ENCODE data around the gene TMEM150A. TPM values are rescaled to one million over a fixed set of nuclear protein-coding genes. Genes with fewer than 3 reads are reported as not detected.

Gene TMEM150A
- total RNA-seq, 2 donors from 2014 or later: 6.4 to 7.7 TPM

Other genes starting within 250 kb of the TMEM150A start
- gene RETSAT, start 248.2 kb downstream of the TMEM150A start, total RNA-seq: 10 to 100 TPM; 30.3 to 35.9 TPM
- 10 to 100 TPM; 20.0 to 23.2 TPM for gene ELMOD3, start 247.9 kb downstream of the TMEM150A start, total RNA-seq
- gene CAPG, start 192.3 kb downstream of the TMEM150A start, total RNA-seq: 10 to 100 TPM; 51.6 to 90.3 TPM
- gene SH2D6, start 184.0 kb downstream of the TMEM150A start, total RNA-seq: under 1 TPM; 0.26 to 0.40 TPM
- gene MAT2A, start 63.5 kb downstream of the TMEM150A start, total RNA-seq: 100 to 1,000 TPM in 1 of 2 donors, 10 to 100 TPM in 1; 98.6 to 110 TPM
- 10 to 100 TPM; 15.6 to 17.8 TPM for gene GGCX, start 41.2 kb downstream of the TMEM150A start, total RNA-seq
- 100 to 1,000 TPM in 1 of 2 donors, 10 to 100 TPM in 1; 82.3 to 104 TPM for gene VAMP8, start 25.1 kb downstream of the TMEM150A start, total RNA-seq
- 10 to 100 TPM; 38.2 to 39.5 TPM for gene VAMP5, start 18.3 kb downstream of the TMEM150A start, total RNA-seq
- gene RNF181, start 7.0 kb downstream of the TMEM150A start, total RNA-seq: 10 to 100 TPM; 42.8 to 43.3 TPM
- gene C2orf68, start 9.4 kb upstream of the TMEM150A start, total RNA-seq: 10 to 100 TPM; 31.2 to 37.3 TPM
- 10 to 100 TPM; 46.4 to 54.8 TPM for gene USP39, start 13.5 kb upstream of the TMEM150A start, total RNA-seq
- not detected for gene SFTPB, start 65.5 kb upstream of the TMEM150A start, total RNA-seq
- 10 to 100 TPM in 1 of 2 donors, 1 to 10 TPM in 1; 9.9 to 14.8 TPM for gene GNLY, start 91.7 kb upstream of the TMEM150A start, total RNA-seq
- not detected for gene ATOH8, start 151.3 kb upstream of the TMEM150A start, total RNA-seq

Measured in T-helper 17 cell (primary cell).